ENCODE results near the gene HNRNPC. TPM values are rescaled to one million over a fixed set of nuclear protein-coding genes. Genes with fewer than 3 reads are reported as not detected.
"Not testable (repeated sequence)": the region's sequence is repeated elsewhere in the genome, so short reads cannot be mapped to it uniquely, and the experiment has no call there.

HNRNPC gene
- 814 and 828 TPM in 2 replicates for total RNA-seq (2014; rRNA removed; shearing (Covaris generic); ENCODE audit: low replicate concordance)

DNA sequence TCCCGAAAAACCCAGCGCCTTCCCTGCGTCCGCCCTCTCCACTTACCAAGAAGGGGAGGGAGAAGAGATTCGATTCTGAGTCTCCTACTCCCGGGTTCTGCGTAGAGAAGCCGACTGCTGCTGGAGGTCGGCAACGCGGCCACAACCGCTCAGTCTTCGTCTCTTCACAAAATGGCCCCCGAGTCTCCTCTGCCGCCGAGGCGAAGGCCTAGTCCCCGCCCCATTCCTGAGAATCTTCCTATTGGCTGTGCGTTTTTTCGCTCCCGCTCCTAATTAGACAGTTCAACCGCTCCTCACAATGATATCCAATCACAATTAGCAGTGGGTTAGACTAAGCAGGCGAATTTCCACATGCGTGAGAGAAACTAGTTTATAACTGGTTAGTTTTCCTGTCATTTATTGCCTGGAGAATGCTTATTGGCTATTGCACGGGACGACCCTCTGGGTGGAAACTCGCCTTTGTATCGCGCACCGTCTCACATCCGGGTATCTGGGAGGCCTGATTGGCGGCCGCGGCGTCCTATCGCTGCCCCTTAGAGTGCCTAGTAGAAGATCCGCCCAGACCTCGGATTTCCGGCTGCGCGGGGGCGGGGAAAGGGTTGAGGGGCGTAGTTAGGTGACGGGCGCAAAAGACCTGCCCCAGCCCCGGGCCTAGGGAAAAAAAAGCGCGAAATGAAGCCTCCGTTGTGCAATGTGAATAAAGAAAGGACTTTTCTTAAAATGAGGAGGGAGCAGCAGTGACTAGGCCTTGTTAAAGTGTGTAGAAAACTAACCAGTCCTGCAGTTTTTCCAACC lies at the start of gene HNRNPC:
HNRNPC (minus strand) TSS at position 191 of the 795 bp plus-strand sequence. CDS start 35,249 bp downstream, outside the sequence.
- peak; percentile 99 for DNase-seq (ENCODE audit: low read depth)
- in situ Hi-C loops (cut with HindIII; ENCODE audit: low pct_unique_long_range_greater_than_20kb, low sequenced_read_pairs): no loop called here

GRCh38 chr14:21317398-21317797 lies 48.2 kb upstream of the HNRNPC start:
- no peak for DNase-seq (ENCODE audit: low read depth)
- in situ Hi-C loops (cut with HindIII; ENCODE audit: low pct_unique_long_range_greater_than_20kb, low sequenced_read_pairs): no loop called here

- in situ Hi-C loops (cut with HindIII; ENCODE audit: low pct_unique_long_range_greater_than_20kb, low sequenced_read_pairs): no loop called here
- no peak for DNase-seq (ENCODE audit: low read depth)
These were observed 44.3 kb upstream of the HNRNPC start for GRCh38 chr14:21313512-21313911.

GRCh38 chr14:21311614-21312013 lies 42.4 kb upstream of the HNRNPC start:
- in situ Hi-C loops (cut with HindIII; ENCODE audit: low pct_unique_long_range_greater_than_20kb, low sequenced_read_pairs): no loop called here
- DNase-seq (ENCODE audit: low read depth): no peak

DNA sequence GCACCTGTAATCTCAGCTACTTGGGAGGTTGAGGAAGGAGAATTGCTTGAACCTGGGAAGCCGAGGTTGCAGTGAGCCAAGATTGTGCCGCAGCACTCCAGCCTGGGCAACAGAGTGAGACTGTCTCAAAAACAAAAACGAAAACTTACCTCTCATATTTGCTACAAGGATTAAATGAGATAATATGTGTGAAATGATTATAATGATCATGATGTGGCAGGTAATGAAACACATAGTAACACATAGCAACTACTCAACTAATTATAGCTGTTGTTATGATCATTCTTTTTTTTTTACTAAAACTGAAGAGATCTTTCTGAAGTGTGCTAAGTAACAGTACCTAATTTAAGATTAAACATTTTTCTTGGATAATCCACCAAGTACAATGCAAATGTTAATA lies 40.7 kb upstream of the HNRNPC start:
- no peak for DNase-seq (ENCODE audit: low read depth)
- in situ Hi-C loops (cut with HindIII; ENCODE audit: low pct_unique_long_range_greater_than_20kb, low sequenced_read_pairs): no loop called here

DNA sequence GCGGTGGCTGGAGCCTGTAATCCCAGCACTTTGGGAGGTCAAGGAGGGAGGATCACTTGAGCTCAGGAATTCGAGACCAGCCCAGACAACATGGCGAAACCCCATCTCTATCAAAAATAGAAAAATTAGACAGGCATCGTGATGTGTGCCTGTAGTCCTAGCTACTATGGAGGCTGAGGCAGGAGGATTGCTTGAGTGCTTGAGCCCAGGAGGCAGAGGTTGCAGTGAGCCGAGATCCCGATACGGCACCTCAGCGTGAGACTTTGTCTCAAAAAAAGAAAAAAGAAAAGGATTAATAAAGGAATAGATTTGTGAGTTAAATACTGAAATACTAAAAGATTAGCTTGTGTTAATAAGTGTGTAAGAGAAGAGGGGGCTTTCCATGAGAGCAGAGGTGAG lies 40.0 kb upstream of the HNRNPC start:
- DNase-seq (ENCODE audit: low read depth): no peak
- in situ Hi-C loops (cut with HindIII; ENCODE audit: low pct_unique_long_range_greater_than_20kb, low sequenced_read_pairs): no loop called here

DNA sequence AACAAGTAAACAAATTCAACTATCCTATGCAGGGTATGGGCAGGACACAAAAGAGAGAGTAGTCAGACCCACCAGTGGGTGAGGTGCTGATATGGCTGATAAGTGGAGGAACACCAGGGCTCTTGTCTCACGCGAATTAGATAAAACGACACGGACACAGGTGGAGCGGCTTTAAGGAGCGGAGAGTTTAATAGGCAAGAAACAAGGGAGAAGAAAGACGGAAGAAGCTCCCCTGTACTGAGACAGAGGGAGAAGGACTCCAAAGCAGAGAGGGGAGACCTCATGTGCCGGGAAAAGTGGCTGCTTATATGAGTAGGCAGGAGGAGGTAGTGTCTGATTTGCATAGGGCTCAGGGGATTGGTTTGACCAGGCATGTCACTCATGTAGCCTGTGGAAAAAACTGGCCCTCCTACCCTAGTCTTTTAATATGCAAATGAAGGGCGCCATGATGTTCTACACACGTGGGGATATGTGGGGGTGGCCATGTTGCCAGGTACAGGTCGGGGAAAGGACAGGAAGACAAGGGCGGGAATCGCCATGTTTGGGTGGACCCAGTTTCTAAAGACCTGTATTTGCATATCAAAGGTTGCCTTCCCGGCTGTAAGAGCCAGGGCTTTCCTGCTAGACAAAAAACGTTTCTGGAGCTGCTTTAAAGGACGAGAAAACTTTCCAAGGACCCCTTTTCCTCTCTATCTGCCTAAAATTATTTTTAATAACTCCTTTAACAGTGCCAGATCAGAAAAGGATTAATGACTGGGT lies 39.4 kb upstream of the HNRNPC start:
- in situ Hi-C loops (cut with HindIII; ENCODE audit: low pct_unique_long_range_greater_than_20kb, low sequenced_read_pairs): no loop called here
- peak; percentile 93 for DNase-seq (ENCODE audit: low read depth)

- in situ Hi-C loops (cut with HindIII; ENCODE audit: low pct_unique_long_range_greater_than_20kb, low sequenced_read_pairs): no loop called here
- no peak for DNase-seq (ENCODE audit: low read depth)
These were observed 38.9 kb upstream of the HNRNPC start for GRCh38 chr14:21308132-21308478.

GRCh38 chr14:21307637-21308036 lies 38.4 kb upstream of the HNRNPC start:
- in situ Hi-C loops (cut with HindIII; ENCODE audit: low pct_unique_long_range_greater_than_20kb, low sequenced_read_pairs): no loop called here
- DNase-seq (ENCODE audit: low read depth): no peak

DNA sequence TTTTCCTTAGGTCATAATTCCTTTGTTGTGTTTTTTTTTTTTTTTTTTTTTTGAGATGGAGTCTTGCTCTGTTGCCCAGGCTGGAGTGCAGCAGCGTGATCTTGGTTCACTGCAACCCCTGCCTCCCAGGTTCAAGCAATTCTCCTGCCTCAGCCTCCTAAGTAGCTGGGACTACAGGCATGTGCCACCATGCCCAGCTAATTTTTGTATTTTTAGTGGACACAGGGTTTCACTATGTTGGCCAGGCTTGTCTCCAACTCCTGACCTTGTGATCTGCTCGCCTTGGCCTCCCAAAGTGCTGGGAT lies 33.5 kb upstream of the HNRNPC start:
- in situ Hi-C loops (cut with HindIII; ENCODE audit: low pct_unique_long_range_greater_than_20kb, low sequenced_read_pairs); DNase-seq (ENCODE audit: low read depth): not testable (repeated sequence)

DNA sequence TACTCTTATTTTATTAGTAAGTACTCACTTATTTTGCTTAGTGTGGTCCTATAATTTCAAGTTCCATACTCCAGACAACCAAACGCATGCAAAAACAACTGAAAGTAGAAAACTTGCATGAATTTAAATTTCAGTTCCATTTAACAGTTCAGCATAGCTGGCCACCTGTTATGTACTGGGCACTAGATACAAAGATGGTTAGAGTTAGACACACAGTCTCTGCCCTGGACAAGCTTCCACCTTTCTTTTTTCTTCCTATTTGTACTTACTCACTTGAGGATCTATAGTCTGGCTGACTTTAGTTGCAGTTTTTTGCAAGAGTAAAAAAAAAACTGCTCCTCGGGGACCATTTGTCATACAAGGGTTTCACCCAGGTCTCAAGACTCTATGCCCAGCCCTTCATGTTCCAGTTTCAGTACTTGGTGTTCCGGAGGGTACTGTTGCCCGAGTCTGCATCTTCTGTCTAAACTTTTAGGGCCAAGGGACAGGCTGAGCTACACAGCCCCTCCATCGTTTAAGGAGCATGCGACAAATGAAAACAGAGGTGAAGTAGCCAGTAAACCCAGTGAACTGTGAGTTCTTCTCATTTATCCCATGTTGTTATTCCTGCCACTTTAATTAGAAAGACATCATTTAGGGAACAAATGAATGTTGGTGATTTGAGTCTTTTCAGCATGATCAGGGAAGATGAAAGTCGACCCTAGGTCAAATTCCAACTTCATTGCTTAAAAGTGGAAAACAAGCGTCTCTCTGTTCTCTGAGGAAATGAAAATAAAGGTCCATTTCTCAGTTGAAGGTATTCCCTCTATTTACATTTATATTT lies 33.0 kb upstream of the HNRNPC start:
- DNase-seq (ENCODE audit: low read depth): no peak
- in situ Hi-C loops (cut with HindIII; ENCODE audit: low pct_unique_long_range_greater_than_20kb, low sequenced_read_pairs): no loop called here

DNA sequence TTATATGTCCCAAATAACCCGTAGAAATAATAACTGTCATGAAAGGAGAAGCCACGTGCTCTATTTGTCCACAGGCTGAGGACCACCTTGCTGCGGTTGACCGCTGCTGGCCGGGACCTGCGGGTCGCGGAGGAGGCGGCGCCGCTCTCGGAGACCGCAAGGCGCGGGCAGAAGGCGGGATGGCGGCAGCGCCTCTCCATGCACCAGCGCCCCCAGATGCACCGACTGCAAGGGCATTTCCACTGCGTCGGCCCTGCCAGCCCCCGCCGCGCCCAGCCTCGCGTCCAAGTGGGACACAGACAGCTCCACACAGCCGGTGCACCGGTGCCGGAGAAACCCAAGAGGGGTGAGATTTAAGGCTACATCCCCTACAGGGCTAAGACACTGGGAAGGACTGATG lies 31.6 kb upstream of the HNRNPC start:
- no peak for DNase-seq (ENCODE audit: low read depth)

GRCh38 chr14:21299562-21300130 lies 30.4 kb upstream of the HNRNPC start:
- in situ Hi-C loops (cut with HindIII; ENCODE audit: low pct_unique_long_range_greater_than_20kb, low sequenced_read_pairs): no loop called here
- no peak for DNase-seq (ENCODE audit: low read depth)

More for the DNA sequence above, 31.6 kb upstream of the HNRNPC start:
- in situ Hi-C loops (cut with HindIII; ENCODE audit: low pct_unique_long_range_greater_than_20kb, low sequenced_read_pairs): no loop called here

GRCh38 chr14:21298358-21298757 lies 29.1 kb upstream of the HNRNPC start:
- in situ Hi-C loops (cut with HindIII; ENCODE audit: low pct_unique_long_range_greater_than_20kb, low sequenced_read_pairs): no loop called here
- DNase-seq (ENCODE audit: low read depth): no peak

- in situ Hi-C loops (cut with HindIII; ENCODE audit: low pct_unique_long_range_greater_than_20kb, low sequenced_read_pairs); DNase-seq (ENCODE audit: low read depth): not testable (repeated sequence)
These were observed 24.8 kb upstream of the HNRNPC start for GRCh38 chr14:21294026-21294425.

DNA sequence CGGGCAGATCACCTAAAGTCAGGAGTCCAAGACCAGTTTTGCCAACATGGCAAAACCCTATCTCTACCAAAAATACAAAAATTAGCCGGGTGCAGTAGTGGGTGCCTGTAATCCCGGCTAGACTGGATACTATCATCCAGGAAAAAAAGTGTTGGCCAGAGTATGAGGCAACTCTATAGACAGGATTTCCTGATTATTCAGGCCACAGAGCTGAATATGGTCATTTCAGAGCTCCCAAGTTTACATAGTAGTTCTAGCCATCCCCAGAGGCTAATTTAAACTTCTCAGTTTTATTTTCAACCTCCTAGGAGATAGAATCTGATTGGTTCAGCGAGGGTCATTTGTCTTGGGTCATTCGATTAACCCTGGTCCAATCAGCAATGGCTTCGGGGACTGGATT lies 17.9 kb upstream of the HNRNPC start:
- no peak for DNase-seq (ENCODE audit: low read depth)
- in situ Hi-C loops (cut with HindIII; ENCODE audit: low pct_unique_long_range_greater_than_20kb, low sequenced_read_pairs): no loop called here

DNA sequence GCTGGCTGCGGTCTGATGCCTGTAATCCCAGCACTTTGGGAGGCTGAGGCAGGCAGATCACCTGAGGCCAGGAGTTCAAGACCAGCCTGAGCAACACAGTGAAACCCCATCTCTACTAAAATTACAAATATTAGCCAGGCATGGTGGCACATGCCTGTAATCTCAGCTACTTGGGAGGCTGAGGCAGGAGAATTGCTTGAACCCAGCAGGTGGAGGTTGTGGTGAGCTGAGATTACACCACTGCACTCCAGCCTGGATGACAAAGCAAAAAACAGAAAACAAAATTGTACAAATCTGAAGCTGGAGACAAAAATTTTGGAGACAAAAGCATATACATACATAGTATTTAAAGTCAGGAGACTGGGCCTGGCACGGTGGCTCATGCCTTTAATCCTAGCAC lies 17.3 kb upstream of the HNRNPC start:
- DNase-seq (ENCODE audit: low read depth); in situ Hi-C loops (cut with HindIII; ENCODE audit: low pct_unique_long_range_greater_than_20kb, low sequenced_read_pairs): not testable (repeated sequence)

GRCh38 chr14:21281917-21282316 lies 12.7 kb upstream of the HNRNPC start:
- in situ Hi-C loops (cut with HindIII; ENCODE audit: low pct_unique_long_range_greater_than_20kb, low sequenced_read_pairs); DNase-seq (ENCODE audit: low read depth): not testable (repeated sequence)

DNA sequence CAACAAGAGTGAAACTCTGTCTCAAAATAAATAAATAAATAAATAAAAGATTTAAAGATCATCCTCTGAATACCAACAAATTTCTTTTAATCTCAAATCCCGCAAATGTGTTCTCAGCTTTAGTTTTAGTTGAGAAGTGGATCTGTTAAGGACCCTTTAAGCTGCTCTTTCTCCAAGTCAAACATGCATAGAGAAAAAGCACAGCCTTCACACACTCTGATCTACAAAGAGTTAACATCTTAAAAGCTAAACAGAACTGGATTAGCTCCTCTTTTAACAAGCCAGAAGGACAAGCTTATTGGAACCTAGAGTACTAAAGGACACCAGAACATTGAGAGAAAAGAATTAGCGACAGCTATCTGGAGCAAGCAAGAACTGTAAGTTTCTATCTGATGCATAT lies 10.5 kb upstream of the HNRNPC start, which contains the start of gene RPGRIP1:
RPGRIP1 (plus strand) TSS at position 301 of the 400 bp plus-strand sequence. CDS start 7,894 bp downstream, outside the sequence.
- DNase-seq (ENCODE audit: low read depth): no peak
- in situ Hi-C loops (cut with HindIII; ENCODE audit: low pct_unique_long_range_greater_than_20kb, low sequenced_read_pairs): no loop called here
